ENCODE measurements around the gene CETP. TPM values are rescaled to one million over a fixed set of nuclear protein-coding genes. Genes with fewer than 3 reads are reported as not detected.

Gene CETP
- total RNA-seq, 4 donors from 2014 or later: 0.58 to 2.8 TPM; not detected in 2

GRCh38 chr16:56987692-56988091 lies 25.9 kb downstream of the CETP start:
- H3K9me3 ChIP-seq: no peaks in the 10 kb centered on the region
- H3K27ac ChIP-seq: peak overlapping the region; percentile 94
- H3K4me3 ChIP-seq: no peak overlapping the region
- H3K4me1 ChIP-seq: peaks cover 5% of the 10 kb centered on the region in 2 donors
- TF ChIP-seq POLR2A (IDR thresholded peaks at IDR 0.05) (no peak), CTCF (IDR thresholded peaks at IDR 0.05) (no peak)
- H3K27me3 ChIP-seq: no peaks in the 10 kb centered on the region
- intact Hi-C loops (cut with DNase I; ENCODE audit: low total_unique reads): no loop called here
- no peak for DNase-seq
- H3K36me3 ChIP-seq: no peaks in the 10 kb centered on the region

GRCh38 chr16:56988161-56988947 lies 26.6 kb downstream of the CETP start:
- no peaks in the 10 kb centered on the region for H3K27me3 ChIP-seq
- peak in 1 of 2 donors; percentile 21 for DNase-seq
- TF ChIP-seq POLR2A (IDR thresholded peaks at IDR 0.05) (no peak), CTCF (IDR thresholded peaks at IDR 0.05) (no peak)
- H3K4me3 ChIP-seq: peak overlapping the region; percentile 84
- intact Hi-C loops (cut with DNase I; ENCODE audit: low total_unique reads): no loop called here
- no peaks in the 10 kb centered on the region for H3K9me3 ChIP-seq
- H3K4me1 ChIP-seq: peaks cover 5% of the 10 kb centered on the region in 2 donors
- H3K27ac ChIP-seq: peak overlapping the region; percentile 94
- no peaks in the 10 kb centered on the region for H3K36me3 ChIP-seq

- intact Hi-C loops (cut with DNase I; ENCODE audit: low total_unique reads): no loop called here
- peak; percentile 82 to 83 for DNase-seq
- Histone ChIP-seq H3K27me3 (no peaks in the 10 kb centered on the region), H3K9me3 (no peaks in the 10 kb centered on the region), H3K27ac (peak within 1 kb of the TSS; percentile 94), H3K4me1 (peaks cover 5% of the 10 kb centered on the region in 2 donors), H3K4me3 (peak within 1 kb of the TSS; percentile 84), H3K36me3 (no peaks in the 10 kb centered on the region)
- peak; percentile 68 to 88 for TF ChIP-seq POLR2A (IDR thresholded peaks at IDR 0.05)
- no peak for TF ChIP-seq CTCF (IDR thresholded peaks at IDR 0.05)
Measured at GRCh38 chr16:56988948-56989945, 27.5 kb downstream of the CETP start, which contains the start of gene NLRC5. Gene NLRC5 (plus strand): TSS chr16:56989557. CDS start chr16:57020713, 31,156 bp downstream.

- TF ChIP-seq POLR2A (IDR thresholded peaks at IDR 0.05) (no peak), CTCF (IDR thresholded peaks at IDR 0.05) (no peak)
- Histone ChIP-seq H3K27ac (peak overlapping the region; percentile 94), H3K4me3 (peak overlapping the region; percentile 84), H3K4me1 (peaks cover 5% of the 10 kb centered on the region in 2 donors), H3K9me3 (no peaks in the 10 kb centered on the region), H3K27me3 (no peaks in the 10 kb centered on the region), H3K36me3 (no peaks in the 10 kb centered on the region)
- no peak for DNase-seq
- intact Hi-C loops (cut with DNase I; ENCODE audit: low total_unique reads): no loop called here
Measured at GRCh38 chr16:56989988-56990387, 28.2 kb downstream of the CETP start.

Measured in uterus (tissue), 4 donors.